HCT116 (cell line): ENCODE data around the gene SYNE1. TPM values are rescaled to one million over a fixed set of nuclear protein-coding genes. Genes with fewer than 3 reads are reported as not detected.

Experiments
- ATAC-seq: fragments of 200-7000 bp; cut with Tn5 transposase; 2 replicates; pipeline ENCODE4 v1.9.1; 2020; ENCODE audit warnings: mild to moderate bottlenecking, moderate library complexity
- BruUV-seq: library from RNA; stranded (reverse); fragments of 400-500 nt; replicated peaks from 2 replicates; lab custom pipeline; 2021; lab: Mats Ljungman, UMichigan
- CTCF ChIA-PET: fragments of 300-600 bp; sonication (Branson Sonifier 250); formaldehyde crosslinking; loops from one replicate; lab custom pipeline; 2021; ENCODE audit warnings: antibody characterized with exemption; lab: Charles Lee
- POLR2A ChIA-PET: fragments of 300-600, 350-600 bp; sonication (Branson Sonifier 250); formaldehyde crosslinking; loops from one replicate; lab custom pipeline; 2021; ENCODE audit warnings: antibody characterized with exemption; lab: Charles Lee
- RAD21 ChIA-PET, 2 experiments: fragments of 300-600 bp; sonication (Branson Sonifier 250); formaldehyde crosslinking; loops; one replicate each; lab custom pipeline; 2023; ENCODE audit warnings: low total read pairs in 2 of 2; ENCODE audit not compliant: uncharacterized antibody in 2 of 2, unreplicated experiment in 2 of 2, low non-redundant PET in 1 of 2; lab: Charles Lee
- DNase-seq: peaks from one replicate; pipeline ENCODE4 v3.0.0-alpha.2; 2010; ENCODE audit warnings: low read depth, low spot score
- H2AFZ ChIP-seq: fragments of 200-600 bp; shearing (Covaris generic), sonication (generic); 2 replicates; pipeline ENCODE4 v1.6.1; 2017; ENCODE audit warnings: low read depth, mixed run types, mixed read lengths, antibody characterized with exemption, low read length; ENCODE audit not compliant: poor library complexity, severe bottlenecking
- H3K27ac ChIP-seq: 2 replicates; pipeline ENCODE4 v1.5.1; 2012; ENCODE audit warnings: low read depth, low read length
- H3K27me3 ChIP-seq: fragments of 200-600 bp; sonication (generic); 2 replicates; pipeline ENCODE4 v1.6.1; 2016; ENCODE audit warnings: mixed run types, low read length, mixed read lengths; ENCODE audit not compliant: insufficient read depth
- H3K36me3 ChIP-seq, 2 experiments: fragments of 200-500 bp in 1 of 2; fragments of 200-600 bp in 1 of 2; sonication (Bioruptor generic) in 1 of 2; sonication (generic) in 1 of 2; 2 replicates each; pipeline versions ENCODE4 v1.5.1 to v1.6.1; 2014 to 2016; ENCODE audit warnings: low read length in 2 of 2, inconsistent platforms in 1 of 2, mixed read lengths in 1 of 2, mixed run types in 1 of 2; ENCODE audit not compliant: insufficient read depth in 2 of 2, control insufficient read depth in 1 of 2
- H3K4me1 ChIP-seq, 2 experiments: fragments of 200-600 bp in 1 of 2; sonication (generic) in 1 of 2; 2 replicates each; pipeline versions ENCODE4 v1.5.1 to v1.6.1; 2012 to 2017; ENCODE audit warnings: low read length in 2 of 2, inconsistent platforms in 1 of 2, mild to moderate bottlenecking in 1 of 2, mixed read lengths in 1 of 2, mixed run types in 1 of 2, moderate library complexity in 1 of 2; ENCODE audit not compliant: insufficient read depth in 2 of 2, control insufficient read depth in 1 of 2
- H3K4me2 ChIP-seq: fragments of 200-600 bp; sonication (generic); 2 replicates; pipeline ENCODE4 v1.6.1; 2017; ENCODE audit warnings: mixed run types, low read length, mixed read lengths
- H3K4me3 ChIP-seq, 2 experiments: fragments of 200-600 bp in 1 of 2; sonication (generic) in 1 of 2; replicated peaks in 1 of 2; 2 replicates each; pipeline ENCODE4 v1.5.1; 2011 to 2016; ENCODE audit warnings: low read length in 2 of 2, control low read depth in 1 of 2, low read depth in 1 of 2, mild to moderate bottlenecking in 1 of 2, mixed read lengths in 1 of 2, mixed run types in 1 of 2
- H3K79me2 ChIP-seq: fragments of 200-600 bp; sonication (generic); 2 replicates; pipeline ENCODE4 v1.6.1; 2017; ENCODE audit warnings: mild to moderate bottlenecking, mixed run types, low read length, moderate library complexity, mixed read lengths; ENCODE audit not compliant: insufficient read depth
- H3K9ac ChIP-seq: fragments of 200-600 bp; sonication (generic); 2 replicates; pipeline ENCODE4 v1.6.1; 2016; ENCODE audit warnings: low read length, mixed read lengths
- H3K9me2 ChIP-seq: fragments of 200-600 bp; sonication (generic), shearing (Covaris generic); 2 replicates; pipeline ENCODE4 v1.6.1; 2017; ENCODE audit warnings: mixed run types, mild to moderate bottlenecking, moderate library complexity; ENCODE audit not compliant: insufficient read depth
- H3K9me3 ChIP-seq, 2 experiments: fragments of 200-500 bp in 1 of 2; fragments of 200-600 bp in 1 of 2; sonication (Bioruptor generic) in 1 of 2; sonication (generic) in 1 of 2; 2 replicates each; pipeline ENCODE4 v1.6.1; 2014 to 2017; ENCODE audit warnings: low read length in 2 of 2, mixed read lengths in 2 of 2, inconsistent platforms in 1 of 2, low read depth in 1 of 2, mild to moderate bottlenecking in 1 of 2, mixed run types in 1 of 2, moderate library complexity in 1 of 2; ENCODE audit not compliant: control insufficient read depth in 1 of 2, insufficient read depth in 1 of 2
- H4K20me1 ChIP-seq: fragments of 200-600 bp; sonication (generic), shearing (Covaris generic); 2 replicates; pipeline ENCODE4 v1.6.1; 2017; ENCODE audit warnings: mixed run types, mild to moderate bottlenecking, moderate library complexity; ENCODE audit not compliant: insufficient read depth
- CBX3 ChIP-seq: IDR thresholded peaks from 2 replicates; pipeline ENCODE4 v1.6.1; 2012; ENCODE audit warnings: low read depth
- CEBPB ChIP-seq: IDR thresholded peaks from 2 replicates; pipeline ENCODE4 v1.6.1; 2012; ENCODE audit warnings: low read depth
- EGR1 ChIP-seq: IDR thresholded peaks from 2 replicates; pipeline ENCODE4 v1.6.1; 2012; ENCODE audit warnings: low read depth
- ELF1 ChIP-seq: IDR thresholded peaks from 2 replicates; pipeline ENCODE4 v1.6.1; 2012; ENCODE audit warnings: low read depth, borderline replicate concordance
- EZH2 ChIP-seq: fragments of 200-600 bp; sonication (generic); IDR thresholded peaks from 2 replicates; pipeline ENCODE4 v1.6.1; 2017; ENCODE audit warnings: antibody characterized with exemption, mixed run types
- EZH2phosphoT487 ChIP-seq: fragments of 200-600 bp; IDR thresholded peaks from 2 replicates; pipeline ENCODE4 v1.6.1; 2018; ENCODE audit warnings: antibody characterized with exemption, borderline replicate concordance
- FOSL1 ChIP-seq: IDR thresholded peaks from 2 replicates; pipeline ENCODE4 v1.6.1; 2012; ENCODE audit warnings: low read depth
- POLR2A ChIP-seq: IDR thresholded peaks from 2 replicates; pipeline ENCODE4 v1.7.0; 2011; ENCODE audit warnings: borderline replicate concordance; ENCODE audit not compliant: insufficient read depth, insufficient read length; ENCODE audit errors: extremely low read depth
- POLR2AphosphoS5 ChIP-seq: IDR thresholded peaks from 2 replicates; pipeline ENCODE4 v1.6.1; 2011; ENCODE audit warnings: mild to moderate bottlenecking, low read depth, low read length, moderate library complexity
- RAD21 ChIP-seq: IDR thresholded peaks from 2 replicates; pipeline ENCODE4 v1.6.1; 2012; ENCODE audit warnings: low read depth, mild to moderate bottlenecking
- SIN3A ChIP-seq: IDR thresholded peaks from 2 replicates; pipeline ENCODE4 v1.6.1; 2012; ENCODE audit warnings: low read depth
- SP1 ChIP-seq: IDR thresholded peaks from 2 replicates; pipeline ENCODE4 v1.6.1; 2012; ENCODE audit warnings: low read depth
- TCF7L2 ChIP-seq: IDR thresholded peaks from 2 replicates; pipeline ENCODE4 v1.7.0; 2011; ENCODE audit warnings: borderline replicate concordance, inconsistent platforms; ENCODE audit not compliant: insufficient read depth, insufficient read length; ENCODE audit errors: extremely low read depth
- YY1 ChIP-seq: IDR thresholded peaks from 2 replicates; pipeline ENCODE4 v1.6.1; 2011; ENCODE audit warnings: low read length, low read depth, moderate library complexity, mild to moderate bottlenecking; ENCODE audit not compliant: insufficient replicate concordance; ENCODE audit errors: extremely low read depth
- ZFX ChIP-seq: fragments of 450-650 bp; IDR thresholded peaks from 2 replicates; pipeline ENCODE4 v1.6.1; 2017
- ZNF274 ChIP-seq: fragments of 200-500 bp; sonication (Bioruptor generic); IDR thresholded peaks from 2 replicates; pipeline ENCODE4 v1.6.1; 2014; ENCODE audit warnings: mild to moderate bottlenecking, low read depth, low read length, inconsistent platforms
- intact Hi-C: fragments of 100-400 bp; cut with micrococcal nuclease; formaldehyde crosslinking; loops from 2 replicates; pipeline ENCODE4 v1.10.0; 2022
- total RNA-seq: library from RNA; stranded (reverse); gene quantifications from one replicate; pipeline ENCODE4 v1.2.1, GENCODE V29; 2021; ENCODE audit not compliant: unreplicated experiment
- TF ChIP-seq, protein P1 (sequence below): IDR thresholded peaks from 2 replicates; pipeline ENCODE4 v1.6.1; 2012; ENCODE audit warnings: low read depth
- TF ChIP-seq, protein P2 (sequence below), 3 experiments: fragments of 200-600 bp in 1 of 3; sonication (generic) in 1 of 3; IDR thresholded peaks in 2 of 3; conservative IDR thresholded peaks in 1 of 3; 2 replicates each; pipeline ENCODE4 v1.5.1; 2012 to 2017; ENCODE audit warnings: low read depth in 2 of 3, low read length in 2 of 3, antibody characterized with exemption in 1 of 3, borderline replicate concordance in 1 of 3, control low read depth in 1 of 3, mild to moderate bottlenecking in 1 of 3, mixed read lengths in 1 of 3, mixed run types in 1 of 3, moderate library complexity in 1 of 3; ENCODE audit not compliant: insufficient read depth in 1 of 3
- TF ChIP-seq, protein P3 (sequence below): IDR thresholded peaks from 2 replicates; pipeline ENCODE4 v1.6.1; 2011; ENCODE audit warnings: mild to moderate bottlenecking, low read length, moderate library complexity; ENCODE audit not compliant: insufficient replicate concordance; ENCODE audit errors: extremely low read depth
- TF ChIP-seq, protein P4 (sequence below): IDR thresholded peaks from 2 replicates; pipeline ENCODE4 v1.6.1; 2012

SYNE1 gene
- total RNA-seq, 1 experiment from 2014 or later = 5.4 TPM

DNA sequence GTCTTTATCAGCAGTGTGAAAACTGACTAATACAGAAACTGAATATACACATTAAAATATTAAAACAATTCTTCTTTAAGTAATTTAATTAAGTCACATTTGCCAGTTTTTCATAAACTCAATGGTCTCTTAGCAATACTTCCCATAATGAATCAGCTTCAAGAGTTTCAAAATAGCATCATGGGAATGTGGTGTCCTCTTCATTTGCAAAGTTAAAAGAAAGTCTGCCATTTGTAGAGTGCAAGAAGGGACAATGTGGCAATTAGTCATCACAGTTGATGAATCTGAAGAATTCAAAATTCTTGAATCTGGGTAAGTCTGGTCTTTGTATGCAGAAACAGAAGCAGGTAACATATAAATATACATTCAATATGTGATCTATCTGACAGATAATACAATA lies 38.7 kb downstream of the SYNE1 start:
- Histone ChIP-seq H3K9ac (no peak overlapping the region), H3K4me3 (no peak overlapping the region), H3K27me3 (no peaks in the 10 kb centered on the region), H3K79me2 (no peaks in the 10 kb centered on the region), H3K9me2 (no peaks in the 10 kb centered on the region), H3K9me3 (no peaks in the 10 kb centered on the region), H2AFZ (no peak overlapping the region), H3K4me1 (peaks cover 0 to 3% of the 10 kb centered on the region in 2 experiments; a peak in 1 of 4 replicates), H4K20me1 (no peaks in the 10 kb centered on the region), H3K27ac (no peak overlapping the region), H3K4me2 (no peak overlapping the region), H3K36me3 (no peaks in the 10 kb centered on the region)
- CTCF ChIA-PET = no interaction called here
- RAD21 ChIA-PET = no interaction called here
- ATAC-seq (no peak), DNase-seq (no peak)
- POLR2A ChIA-PET = no interaction called here
- no TSS peak for BruUV-seq
- TF ChIP-seq SP1 (no peak), CBX3 (no peak), ELF1 (no peak), TCF7L2 (no peak), SIN3A (no peak), FOSL1 (no peak), CEBPB (no peak), EZH2phosphoT487 (no peak), EGR1 (no peak), ZFX (no peak), POLR2AphosphoS5 (no peak), ZNF274 (no peak), RAD21 (no peak), YY1 (no peak), POLR2A (no peak), EZH2 (no peak)
- TF ChIP-seq, protein P1, sequence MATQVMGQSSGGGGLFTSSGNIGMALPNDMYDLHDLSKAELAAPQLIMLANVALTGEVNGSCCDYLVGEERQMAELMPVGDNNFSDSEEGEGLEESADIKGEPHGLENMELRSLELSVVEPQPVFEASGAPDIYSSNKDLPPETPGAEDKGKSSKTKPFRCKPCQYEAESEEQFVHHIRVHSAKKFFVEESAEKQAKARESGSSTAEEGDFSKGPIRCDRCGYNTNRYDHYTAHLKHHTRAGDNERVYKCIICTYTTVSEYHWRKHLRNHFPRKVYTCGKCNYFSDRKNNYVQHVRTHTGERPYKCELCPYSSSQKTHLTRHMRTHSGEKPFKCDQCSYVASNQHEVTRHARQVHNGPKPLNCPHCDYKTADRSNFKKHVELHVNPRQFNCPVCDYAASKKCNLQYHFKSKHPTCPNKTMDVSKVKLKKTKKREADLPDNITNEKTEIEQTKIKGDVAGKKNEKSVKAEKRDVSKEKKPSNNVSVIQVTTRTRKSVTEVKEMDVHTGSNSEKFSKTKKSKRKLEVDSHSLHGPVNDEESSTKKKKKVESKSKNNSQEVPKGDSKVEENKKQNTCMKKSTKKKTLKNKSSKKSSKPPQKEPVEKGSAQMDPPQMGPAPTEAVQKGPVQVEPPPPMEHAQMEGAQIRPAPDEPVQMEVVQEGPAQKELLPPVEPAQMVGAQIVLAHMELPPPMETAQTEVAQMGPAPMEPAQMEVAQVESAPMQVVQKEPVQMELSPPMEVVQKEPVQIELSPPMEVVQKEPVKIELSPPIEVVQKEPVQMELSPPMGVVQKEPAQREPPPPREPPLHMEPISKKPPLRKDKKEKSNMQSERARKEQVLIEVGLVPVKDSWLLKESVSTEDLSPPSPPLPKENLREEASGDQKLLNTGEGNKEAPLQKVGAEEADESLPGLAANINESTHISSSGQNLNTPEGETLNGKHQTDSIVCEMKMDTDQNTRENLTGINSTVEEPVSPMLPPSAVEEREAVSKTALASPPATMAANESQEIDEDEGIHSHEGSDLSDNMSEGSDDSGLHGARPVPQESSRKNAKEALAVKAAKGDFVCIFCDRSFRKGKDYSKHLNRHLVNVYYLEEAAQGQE = no peak
- TF ChIP-seq, protein P2, sequence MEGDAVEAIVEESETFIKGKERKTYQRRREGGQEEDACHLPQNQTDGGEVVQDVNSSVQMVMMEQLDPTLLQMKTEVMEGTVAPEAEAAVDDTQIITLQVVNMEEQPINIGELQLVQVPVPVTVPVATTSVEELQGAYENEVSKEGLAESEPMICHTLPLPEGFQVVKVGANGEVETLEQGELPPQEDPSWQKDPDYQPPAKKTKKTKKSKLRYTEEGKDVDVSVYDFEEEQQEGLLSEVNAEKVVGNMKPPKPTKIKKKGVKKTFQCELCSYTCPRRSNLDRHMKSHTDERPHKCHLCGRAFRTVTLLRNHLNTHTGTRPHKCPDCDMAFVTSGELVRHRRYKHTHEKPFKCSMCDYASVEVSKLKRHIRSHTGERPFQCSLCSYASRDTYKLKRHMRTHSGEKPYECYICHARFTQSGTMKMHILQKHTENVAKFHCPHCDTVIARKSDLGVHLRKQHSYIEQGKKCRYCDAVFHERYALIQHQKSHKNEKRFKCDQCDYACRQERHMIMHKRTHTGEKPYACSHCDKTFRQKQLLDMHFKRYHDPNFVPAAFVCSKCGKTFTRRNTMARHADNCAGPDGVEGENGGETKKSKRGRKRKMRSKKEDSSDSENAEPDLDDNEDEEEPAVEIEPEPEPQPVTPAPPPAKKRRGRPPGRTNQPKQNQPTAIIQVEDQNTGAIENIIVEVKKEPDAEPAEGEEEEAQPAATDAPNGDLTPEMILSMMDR (IDR thresholded peaks at IDR 0.05 in 2 of 3, conservative IDR thresholded peaks at IDR 0.05 in 1 of 3; ENCODE audit: borderline replicate concordance in 1 of 3, insufficient read depth in 1 of 3, low read depth in 2 of 3, low read length in 2 of 3) = no peak
- TF ChIP-seq, protein P3, sequence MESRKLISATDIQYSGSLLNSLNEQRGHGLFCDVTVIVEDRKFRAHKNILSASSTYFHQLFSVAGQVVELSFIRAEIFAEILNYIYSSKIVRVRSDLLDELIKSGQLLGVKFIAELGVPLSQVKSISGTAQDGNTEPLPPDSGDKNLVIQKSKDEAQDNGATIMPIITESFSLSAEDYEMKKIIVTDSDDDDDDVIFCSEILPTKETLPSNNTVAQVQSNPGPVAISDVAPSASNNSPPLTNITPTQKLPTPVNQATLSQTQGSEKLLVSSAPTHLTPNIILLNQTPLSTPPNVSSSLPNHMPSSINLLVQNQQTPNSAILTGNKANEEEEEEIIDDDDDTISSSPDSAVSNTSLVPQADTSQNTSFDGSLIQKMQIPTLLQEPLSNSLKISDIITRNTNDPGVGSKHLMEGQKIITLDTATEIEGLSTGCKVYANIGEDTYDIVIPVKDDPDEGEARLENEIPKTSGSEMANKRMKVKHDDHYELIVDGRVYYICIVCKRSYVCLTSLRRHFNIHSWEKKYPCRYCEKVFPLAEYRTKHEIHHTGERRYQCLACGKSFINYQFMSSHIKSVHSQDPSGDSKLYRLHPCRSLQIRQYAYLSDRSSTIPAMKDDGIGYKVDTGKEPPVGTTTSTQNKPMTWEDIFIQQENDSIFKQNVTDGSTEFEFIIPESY = no peak
- TF ChIP-seq, protein P4, sequence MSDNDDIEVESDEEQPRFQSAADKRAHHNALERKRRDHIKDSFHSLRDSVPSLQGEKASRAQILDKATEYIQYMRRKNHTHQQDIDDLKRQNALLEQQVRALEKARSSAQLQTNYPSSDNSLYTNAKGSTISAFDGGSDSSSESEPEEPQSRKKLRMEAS = no peak
- TF ChIP-seq, all 23 proteins: peak for 0
- intact Hi-C loops = no loop called here
